GM18861 (cell line): ENCODE measurements around the gene TAF9B.
A peak's percentile ranks its signal among the peaks of the same experiment; 100 is the strongest.
"Not testable (repeated sequence)": the region's sequence is repeated elsewhere in the genome, so short reads cannot be mapped to it uniquely, and the experiment has no call there.

Source experiments
- ATAC-seq: cut with Tn5 transposase; IDR thresholded peaks from one replicate; pipeline ENCODE4 v1.9.1; 2021; ENCODE audit not compliant: unreplicated experiment

TAF9B gene

DNA sequence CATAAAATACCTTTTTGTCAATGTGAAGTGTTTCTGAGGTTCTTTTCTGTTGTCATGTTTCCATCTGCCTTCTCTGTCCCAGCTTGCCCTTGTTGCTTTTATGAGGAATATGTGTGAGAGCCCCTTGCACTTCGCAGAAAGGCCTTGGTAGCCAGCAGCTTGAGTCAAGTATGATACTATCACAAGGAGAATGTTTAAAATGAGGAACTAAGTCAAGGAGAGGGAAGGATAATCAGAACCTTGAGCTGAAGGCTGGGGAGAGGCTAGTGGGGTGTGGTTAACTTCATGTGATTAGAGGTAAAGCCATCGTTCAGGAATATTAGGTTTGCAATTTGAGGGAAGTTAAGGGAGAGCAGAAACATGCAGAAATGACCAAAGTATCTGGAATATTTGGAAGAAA is 22.7 kb downstream of the TAF9B start:
- no peak for ATAC-seq

GRCh38 chrX:78116365-78116764 is 23.1 kb downstream of the TAF9B start:
- no peak for ATAC-seq

- ATAC-seq = no peak
Measured at GRCh38 chrX:78111140-78111931, 28.1 kb downstream of the TAF9B start.

DNA sequence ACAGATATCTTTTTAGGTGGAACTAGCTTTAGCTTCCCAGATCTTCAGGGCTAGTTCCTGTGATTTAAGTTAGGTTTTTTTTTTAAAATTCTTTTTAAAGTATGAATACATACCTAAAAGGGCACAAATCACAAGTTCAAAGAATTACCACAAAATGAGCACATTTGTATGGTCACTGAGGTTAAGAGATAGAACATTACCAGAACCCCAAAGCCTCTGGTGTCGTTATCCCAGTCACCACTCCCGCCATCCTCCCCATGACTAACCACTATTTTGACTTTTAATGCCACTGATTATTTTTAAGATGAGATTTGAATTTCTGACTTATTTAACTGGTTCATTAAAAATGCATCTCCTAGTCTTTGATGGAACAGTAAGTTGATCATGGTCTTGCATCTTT is 30.0 kb downstream of the TAF9B start:
- ATAC-seq = no peak

DNA sequence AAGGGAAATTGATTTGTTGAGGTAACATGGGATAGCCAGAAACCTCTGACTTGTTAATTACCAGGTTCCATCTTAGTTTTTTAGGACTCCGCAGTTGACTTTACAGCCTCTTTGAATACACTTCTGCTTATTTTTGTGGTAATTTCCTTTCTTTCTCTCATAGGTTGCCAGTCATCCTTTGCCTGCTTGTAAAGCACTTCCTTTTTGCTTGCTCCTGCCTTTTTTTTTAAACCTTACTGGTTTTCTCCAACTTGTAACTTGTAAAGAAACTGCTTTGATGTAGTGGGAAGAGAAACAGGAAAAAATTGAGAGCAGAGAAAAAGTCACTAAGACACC is 32.8 kb downstream of the TAF9B start:
- ATAC-seq = no peak

GRCh38 chrX:78105944-78106650 is 33.4 kb downstream of the TAF9B start:
- no peak for ATAC-seq

DNA sequence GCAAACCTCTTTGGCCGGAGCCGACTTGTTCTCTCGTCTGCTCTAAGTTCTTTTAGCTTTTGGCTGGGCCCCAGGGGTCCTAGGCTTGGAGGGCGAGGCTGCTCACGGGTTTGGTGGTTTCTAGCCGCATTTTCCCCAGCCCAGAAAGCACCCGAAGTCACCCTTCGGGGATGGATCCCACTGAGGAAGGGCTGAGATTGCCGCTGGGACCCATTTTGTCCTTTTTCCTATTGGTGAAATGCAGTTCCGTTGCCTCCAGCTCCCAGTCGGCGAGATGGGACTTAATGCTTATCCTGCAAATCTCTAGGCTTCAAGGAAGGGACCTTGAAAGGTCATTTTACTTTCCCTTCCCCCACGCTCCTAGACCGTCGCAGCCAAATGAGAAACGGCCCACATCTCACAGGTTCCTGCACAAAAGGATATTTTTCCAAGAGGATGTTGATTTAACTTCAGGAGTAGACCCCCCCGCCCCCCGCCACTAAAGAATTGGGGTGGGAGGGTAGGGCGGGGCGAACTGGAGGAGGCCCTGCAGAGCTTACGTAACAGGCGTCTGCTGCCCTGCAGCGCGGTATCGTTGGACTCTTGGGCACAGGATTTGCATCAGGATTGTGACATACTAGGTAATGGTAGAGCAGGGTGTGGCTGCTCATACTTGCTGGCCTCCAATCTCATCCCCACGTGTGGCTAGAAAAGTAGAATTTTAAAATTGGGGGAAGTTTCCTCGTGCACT is 34.8 kb downstream of the TAF9B start:
- no peak for ATAC-seq

- peak; percentile 94 for ATAC-seq
Measured at GRCh38 chrX:78103623-78104446, 35.6 kb downstream of the TAF9B start, which contains the start of gene PGK1. TSS of gene PGK1 (plus strand) at chrX:78104248. CDS start at chrX:78104341, 93 bp downstream.

GRCh38 chrX:78103001-78103622 is 36.3 kb downstream of the TAF9B start:
- ATAC-seq = no peak

DNA sequence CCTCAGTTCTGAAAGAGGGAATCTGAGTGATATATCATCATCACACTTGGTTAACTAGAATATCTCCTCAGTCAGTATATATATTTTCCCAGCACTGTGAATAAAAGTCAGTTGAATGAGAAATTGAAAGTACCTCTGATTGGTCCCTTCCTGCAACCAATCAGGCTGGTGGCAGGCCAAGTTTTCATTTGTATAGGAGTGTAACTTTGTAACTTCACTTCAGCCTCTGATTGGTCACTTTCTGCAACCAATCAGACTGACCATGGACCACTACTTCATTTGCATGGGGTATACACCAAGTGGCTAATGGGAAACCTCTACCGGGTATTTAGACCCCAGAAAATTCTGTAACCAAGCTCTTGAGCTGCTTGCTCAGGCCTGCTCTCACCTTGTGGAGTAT is 37.4 kb downstream of the TAF9B start:
- no peak for ATAC-seq

DNA sequence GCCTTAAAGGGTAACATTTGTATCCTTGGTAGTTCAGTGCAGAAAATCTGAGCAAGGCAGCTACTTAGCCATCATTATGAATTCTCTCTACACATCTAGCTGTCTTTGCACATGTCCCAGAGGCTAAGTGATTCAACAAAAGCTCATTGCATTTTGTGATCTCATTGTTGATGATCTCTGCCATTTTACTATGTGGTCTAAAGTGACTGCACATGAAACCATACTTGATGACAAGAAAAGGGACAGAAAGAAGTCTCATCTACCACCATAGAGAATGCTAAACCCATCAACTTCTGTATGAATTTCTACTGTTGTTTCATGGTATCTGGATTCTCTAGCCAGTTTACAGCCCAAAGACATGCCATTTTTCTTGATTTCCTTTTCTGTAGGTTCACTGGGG is 41.3 kb downstream of the TAF9B start:
- ATAC-seq = no peak

GRCh38 chrX:78092296-78092695 is 47.2 kb downstream of the TAF9B start:
- peak; percentile 91 for ATAC-seq

- ATAC-seq = not testable (repeated sequence)
Measured at GRCh38 chrX:78081413-78081812, 58.0 kb downstream of the TAF9B start.
